ENCODE data around the gene SRSF9.

DNA sequence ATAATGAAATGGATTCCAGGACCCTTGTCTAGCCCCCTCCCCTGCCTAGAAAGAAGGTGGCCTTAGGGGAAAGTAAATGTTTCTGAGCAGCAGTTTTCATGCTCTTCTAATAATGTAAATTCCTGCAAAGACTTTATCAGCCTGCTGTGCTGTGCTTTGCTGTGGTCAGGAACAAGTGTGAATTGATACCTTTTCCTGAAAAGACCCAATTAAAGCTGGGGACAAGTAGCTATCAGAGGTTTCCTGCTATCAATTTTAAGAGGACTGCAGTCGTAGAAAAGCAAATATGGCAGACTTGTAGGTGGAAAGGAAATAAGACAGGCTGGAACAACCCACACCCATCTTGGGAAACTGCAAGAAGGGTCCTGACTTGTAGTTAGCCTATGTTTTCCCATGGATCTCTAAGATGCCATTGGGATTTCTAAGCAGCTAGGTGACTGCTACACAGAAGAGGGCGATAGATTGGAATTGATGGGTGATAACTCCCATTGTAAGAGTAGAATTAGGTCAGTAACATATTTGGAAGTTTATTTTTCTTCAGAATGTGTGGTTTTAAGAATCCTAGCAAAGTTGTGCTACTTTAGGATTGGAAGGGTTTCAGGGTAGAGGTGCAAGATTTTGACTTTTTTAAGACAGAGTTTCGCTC is 29.4 kb upstream of the SRSF9 start:
- TF ChIP-seq, protein P1, sequence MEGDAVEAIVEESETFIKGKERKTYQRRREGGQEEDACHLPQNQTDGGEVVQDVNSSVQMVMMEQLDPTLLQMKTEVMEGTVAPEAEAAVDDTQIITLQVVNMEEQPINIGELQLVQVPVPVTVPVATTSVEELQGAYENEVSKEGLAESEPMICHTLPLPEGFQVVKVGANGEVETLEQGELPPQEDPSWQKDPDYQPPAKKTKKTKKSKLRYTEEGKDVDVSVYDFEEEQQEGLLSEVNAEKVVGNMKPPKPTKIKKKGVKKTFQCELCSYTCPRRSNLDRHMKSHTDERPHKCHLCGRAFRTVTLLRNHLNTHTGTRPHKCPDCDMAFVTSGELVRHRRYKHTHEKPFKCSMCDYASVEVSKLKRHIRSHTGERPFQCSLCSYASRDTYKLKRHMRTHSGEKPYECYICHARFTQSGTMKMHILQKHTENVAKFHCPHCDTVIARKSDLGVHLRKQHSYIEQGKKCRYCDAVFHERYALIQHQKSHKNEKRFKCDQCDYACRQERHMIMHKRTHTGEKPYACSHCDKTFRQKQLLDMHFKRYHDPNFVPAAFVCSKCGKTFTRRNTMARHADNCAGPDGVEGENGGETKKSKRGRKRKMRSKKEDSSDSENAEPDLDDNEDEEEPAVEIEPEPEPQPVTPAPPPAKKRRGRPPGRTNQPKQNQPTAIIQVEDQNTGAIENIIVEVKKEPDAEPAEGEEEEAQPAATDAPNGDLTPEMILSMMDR (IDR thresholded peaks at IDR 0.05), result no peak
- no peak for TF ChIP-seq POLR2A (IDR thresholded peaks at IDR 0.05)

Data from uterus (tissue), 2 donors.